Keratinocyte (primary cell): ENCODE results near the gene KRT3. TPM values are rescaled to one million over a fixed set of nuclear protein-coding genes. Genes with fewer than 3 reads are reported as not detected.
A peak's percentile ranks its signal among the peaks of the same experiment; 100 is the strongest.

Source experiments
- DNase-seq: peaks from one replicate; pipeline ENCODE4 v3.0.0-alpha.2; 2011; ENCODE audit warnings: low read depth, missing footprints, low spot score
- FAIRE-seq: peaks from 2 replicates; lab custom pipeline; 2011; peaks lifted over from hg19 to GRCh38; lab: Jason Lieb, UNC
- H2AFZ ChIP-seq: 2 replicates; pipeline ENCODE4 v1.6.0; 2012; ENCODE audit warnings: low read length, control low read depth, inconsistent platforms; ENCODE audit not compliant: control insufficient read depth
- H3K27ac ChIP-seq: 2 replicates; pipeline ENCODE4 v1.5.1; 2011; ENCODE audit warnings: low read length; ENCODE audit not compliant: control insufficient read depth, insufficient read depth
- H3K27me3 ChIP-seq: 3 replicates; pipeline ENCODE4 v1.6.0; 2011; ENCODE audit warnings: low read length; ENCODE audit not compliant: control insufficient read depth, insufficient read depth; ENCODE audit errors: extremely low read depth
- H3K36me3 ChIP-seq, 2 experiments: 2 replicates in 1 of 2; 3 replicates in 1 of 2; pipeline ENCODE4 v1.5.1; 2011; ENCODE audit warnings: low read length in 2 of 2, mild to moderate bottlenecking in 1 of 2; ENCODE audit not compliant: control insufficient read depth in 2 of 2, insufficient read depth in 2 of 2; ENCODE audit errors: extremely low read depth in 1 of 2
- H3K4me1 ChIP-seq: 3 replicates; pipeline ENCODE4 v1.5.1; 2011; ENCODE audit warnings: low read length; ENCODE audit not compliant: control insufficient read depth, insufficient read depth; ENCODE audit errors: extremely low read depth
- H3K4me2 ChIP-seq: 3 replicates; pipeline ENCODE4 v1.6.0; 2011; ENCODE audit warnings: low read depth, low read length; ENCODE audit not compliant: control insufficient read depth, insufficient read depth; ENCODE audit errors: extremely low read depth
- H3K4me3 ChIP-seq, 3 experiments: fragments of 200-600 bp in 1 of 3; sonication (generic) in 1 of 3; 2 replicates in 2 of 3; 3 replicates in 1 of 3; pipeline ENCODE4 v1.5.1; 2011 to 2016; ENCODE audit warnings: low read length in 3 of 3, mild to moderate bottlenecking in 3 of 3, control low read depth in 2 of 3, inconsistent platforms in 1 of 3, low read depth in 1 of 3, mixed read lengths in 1 of 3, mixed run types in 1 of 3, moderate library complexity in 1 of 3; ENCODE audit not compliant: control insufficient read depth in 2 of 3, insufficient read depth in 2 of 3; ENCODE audit errors: extremely low read depth in 1 of 3
- H3K79me2 ChIP-seq: 2 replicates; pipeline ENCODE4 v1.6.0; 2012; ENCODE audit warnings: low read length; ENCODE audit not compliant: control insufficient read depth, insufficient read depth
- H3K9ac ChIP-seq: 3 replicates; pipeline ENCODE4 v1.6.0; 2011; ENCODE audit warnings: low read length; ENCODE audit not compliant: control insufficient read depth, insufficient read depth; ENCODE audit errors: extremely low read depth
- H3K9me1 ChIP-seq: 3 replicates; pipeline ENCODE4 v1.6.0; 2011; ENCODE audit warnings: low read length; ENCODE audit not compliant: control insufficient read depth, insufficient read depth; ENCODE audit errors: extremely low read depth
- H3K9me3 ChIP-seq: 2 replicates; pipeline ENCODE4 v1.5.1; 2012; ENCODE audit warnings: low read depth, low read length; ENCODE audit not compliant: control insufficient read depth
- H4K20me1 ChIP-seq: 3 replicates; pipeline ENCODE4 v1.6.0; 2011; ENCODE audit warnings: low read length; ENCODE audit not compliant: control insufficient read depth, insufficient read depth; ENCODE audit errors: extremely low read depth
- EZH2 ChIP-seq: IDR thresholded peaks from one replicate; pipeline ENCODE4 v1.6.1; 2012; ENCODE audit warnings: inconsistent platforms, mild to moderate bottlenecking, low read length, moderate library complexity
- dilution Hi-C: fragments of 300-500 bp; cut with MboI; formaldehyde crosslinking; loops from one replicate; pipeline ENCODE4 v1.7.0; 2020; ENCODE audit warnings: low sequenced_read_pairs; ENCODE audit not compliant: extremely low pct_ligation_motif_present
- polyA plus RNA-seq, 5 experiments: library from polyadenylated mRNA; depleted of rRNA in 3 of 5; stranded (reverse) in 3 of 5; stranded (forward) in 1 of 5; unstranded in 1 of 5; fragments of >200 nt; gene quantifications; 1 replicate in 1 of 5; 2 replicates in 3 of 5; 3 replicates in 1 of 5; pipeline versions ENCODE4 v1.2.1 to v1.2.3, GENCODE V29; 2011 to 2012; ENCODE audit warnings: missing spikeins in 2 of 5, low read depth in 1 of 5, low replicate concordance in 1 of 5
- TF ChIP-seq, protein P1 (sequence below), 3 experiments: IDR thresholded peaks in 1 of 3; conservative IDR thresholded peaks in 1 of 3; optimal IDR thresholded peaks in 1 of 3; 2 replicates in 2 of 3; 3 replicates in 1 of 3; pipeline versions ENCODE3 to v1.5.1; 2011; ENCODE audit warnings: low read length in 3 of 3, mild to moderate bottlenecking in 3 of 3, moderate library complexity in 2 of 3, control low read depth in 1 of 3, inconsistent platforms in 1 of 3; ENCODE audit not compliant: insufficient read depth in 2 of 3; ENCODE audit errors: extremely low read depth in 1 of 3

The KRT3 gene
- polyA plus RNA-seq, 1 donor (not counting 4 experiments of a cell fraction or from before 2014, with no cell fraction given), result 0.29 TPM

DNA sequence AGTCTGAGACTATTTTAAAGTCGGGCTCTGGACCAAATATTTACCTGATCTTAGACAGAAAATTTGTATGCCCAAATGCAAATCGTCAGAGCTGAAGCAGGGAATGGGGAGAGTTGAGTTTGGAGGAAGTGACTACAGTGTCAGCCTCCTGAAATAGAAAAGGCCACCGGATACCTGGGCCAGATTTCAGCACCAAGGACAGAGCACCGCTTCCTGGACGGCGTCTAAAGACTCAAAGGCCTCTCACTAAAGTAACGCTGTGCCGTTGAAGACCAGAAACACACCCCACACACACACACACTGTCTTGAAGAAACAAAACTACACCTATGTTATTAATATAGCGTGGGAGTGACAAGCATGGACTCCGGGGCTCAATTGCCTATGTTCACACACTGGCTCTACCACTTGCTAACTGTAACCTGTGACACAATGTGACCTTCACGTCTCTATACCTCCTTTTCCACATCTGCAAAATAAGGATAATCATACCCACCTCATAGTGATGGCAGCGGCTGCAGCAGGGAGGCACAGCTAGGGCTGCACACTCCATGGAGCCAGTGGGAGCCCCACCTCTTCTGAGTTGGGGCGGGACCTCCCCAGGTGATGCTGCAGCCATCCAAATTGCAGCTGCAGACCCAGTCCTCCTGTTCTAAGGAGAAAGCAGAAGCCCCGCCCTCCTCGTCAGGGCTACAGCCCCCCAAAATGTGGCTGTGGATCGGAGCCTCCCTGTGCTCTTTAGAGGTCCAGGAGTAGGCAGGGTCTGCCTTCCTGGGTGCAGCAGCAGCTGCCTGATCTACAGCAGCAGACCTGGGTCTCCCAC is 54.3 kb downstream of the KRT3 start:
- Histone ChIP-seq H2AFZ (no peak overlapping the region), H4K20me1 (no peaks in the 10 kb centered on the region), H3K27me3 (peaks cover 5% of the 10 kb centered on the region), H3K9ac (no peak overlapping the region), H3K4me2 (no peak overlapping the region), H3K36me3 (no peaks in the 10 kb centered on the region), H3K27ac (no peak overlapping the region), H3K9me1 (peaks cover 3% of the 10 kb centered on the region), H3K4me3 (no peak overlapping the region), H3K79me2 (no peaks in the 10 kb centered on the region), H3K9me3 (no peaks in the 10 kb centered on the region), H3K4me1 (no peaks in the 10 kb centered on the region)
- TF ChIP-seq, protein P1, sequence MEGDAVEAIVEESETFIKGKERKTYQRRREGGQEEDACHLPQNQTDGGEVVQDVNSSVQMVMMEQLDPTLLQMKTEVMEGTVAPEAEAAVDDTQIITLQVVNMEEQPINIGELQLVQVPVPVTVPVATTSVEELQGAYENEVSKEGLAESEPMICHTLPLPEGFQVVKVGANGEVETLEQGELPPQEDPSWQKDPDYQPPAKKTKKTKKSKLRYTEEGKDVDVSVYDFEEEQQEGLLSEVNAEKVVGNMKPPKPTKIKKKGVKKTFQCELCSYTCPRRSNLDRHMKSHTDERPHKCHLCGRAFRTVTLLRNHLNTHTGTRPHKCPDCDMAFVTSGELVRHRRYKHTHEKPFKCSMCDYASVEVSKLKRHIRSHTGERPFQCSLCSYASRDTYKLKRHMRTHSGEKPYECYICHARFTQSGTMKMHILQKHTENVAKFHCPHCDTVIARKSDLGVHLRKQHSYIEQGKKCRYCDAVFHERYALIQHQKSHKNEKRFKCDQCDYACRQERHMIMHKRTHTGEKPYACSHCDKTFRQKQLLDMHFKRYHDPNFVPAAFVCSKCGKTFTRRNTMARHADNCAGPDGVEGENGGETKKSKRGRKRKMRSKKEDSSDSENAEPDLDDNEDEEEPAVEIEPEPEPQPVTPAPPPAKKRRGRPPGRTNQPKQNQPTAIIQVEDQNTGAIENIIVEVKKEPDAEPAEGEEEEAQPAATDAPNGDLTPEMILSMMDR (optimal IDR thresholded peaks at IDR 0.05 in 1 of 3, IDR thresholded peaks at IDR 0.05 in 1 of 3, conservative IDR thresholded peaks at IDR 0.05 in 1 of 3; ENCODE audit: extremely low read depth in 1 of 3, insufficient read depth in 2 of 3, low read length in 3 of 3), result no peak
- TF ChIP-seq EZH2, result no peak
- DNase-seq, result peak; percentile 4
- dilution Hi-C loops, result no loop called here
- peak; percentile 74 for FAIRE-seq

DNA sequence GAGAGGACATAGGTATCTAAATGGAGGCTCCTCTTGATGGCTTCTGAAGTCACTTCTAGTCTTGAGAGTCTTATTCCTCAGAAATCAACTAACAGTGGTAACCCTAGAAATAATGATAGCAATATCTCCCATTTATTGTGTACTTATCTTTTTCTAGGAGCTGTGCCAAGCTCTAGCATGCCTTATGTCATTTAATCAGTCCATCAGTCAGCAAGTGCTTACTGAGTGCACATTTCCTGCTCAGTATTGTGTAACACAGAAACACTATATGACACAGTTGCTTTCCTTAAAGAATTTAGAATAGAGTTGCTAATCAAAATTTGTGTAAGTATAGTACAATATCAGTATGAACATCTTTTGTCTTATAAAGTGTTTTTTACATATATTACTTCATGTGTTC is 55.3 kb downstream of the KRT3 start:
- FAIRE-seq, result no peak

More for the DNA sequence above, 55.3 kb downstream of the KRT3 start:
- Histone ChIP-seq H3K36me3 (no peaks in the 10 kb centered on the region), H3K4me2 (no peak overlapping the region), H3K9me1 (peaks cover 3% of the 10 kb centered on the region), H3K79me2 (no peaks in the 10 kb centered on the region), H3K4me1 (no peaks in the 10 kb centered on the region), H3K9me3 (no peaks in the 10 kb centered on the region), H2AFZ (no peak overlapping the region), H3K4me3 (no peak overlapping the region), H3K9ac (no peak overlapping the region), H3K27ac (no peak overlapping the region), H3K27me3 (peaks cover 5% of the 10 kb centered on the region), H4K20me1 (no peaks in the 10 kb centered on the region)
- no peak for DNase-seq
- TF ChIP-seq EZH2, result no peak
- TF ChIP-seq, protein P1 (optimal IDR thresholded peaks at IDR 0.05 in 1 of 3, IDR thresholded peaks at IDR 0.05 in 1 of 3, conservative IDR thresholded peaks at IDR 0.05 in 1 of 3; ENCODE audit: extremely low read depth in 1 of 3, insufficient read depth in 2 of 3, low read length in 3 of 3), result no peak
- dilution Hi-C loops, result no loop called here
